ENCODE data around the gene TAOK3. TPM values are rescaled to one million over a fixed set of nuclear protein-coding genes. Genes with fewer than 3 reads are reported as not detected.

Gene TAOK3
- total and polyA plus RNA-seq, 9 of the 15 experiments (the other 6 are each of a cell fraction or from before 2014, with no cell fraction given): 24.3 to 83.5 (median 47.1) TPM

GRCh38 chr12:118357257-118358007 is 15.3 kb downstream of the TAOK3 start (continued):
- TF ChIP-seq RBM25 (IDR thresholded peaks at IDR 0.05; ENCODE audit: low read depth, low read length, severe bottlenecking) (peak; percentile 8), MAFG (tag; conservative IDR thresholded peaks at IDR 0.05) (peak; percentile 28; the same call in 1 of the 2 replicates), DNMT1 (IDR thresholded peaks at IDR 0.05) (no peak), SLC30A9 (CRISPR knock-in tag; IDR thresholded peaks at IDR 0.05) (no peak), ZBTB1 (CRISPR knock-in tag; IDR thresholded peaks at IDR 0.05; ENCODE audit: borderline replicate concordance, low read depth) (no peak), SFPQ (IDR thresholded peaks at IDR 0.05; ENCODE audit: low read depth, low read length) (no peak), ZNF79 (CRISPR knock-in tag; IDR thresholded peaks at IDR 0.05; ENCODE audit: low read depth) (no peak), ZNF217 (CRISPR knock-in tag; IDR thresholded peaks at IDR 0.05) (no peak), EWSR1 (IDR thresholded peaks at IDR 0.05; ENCODE audit: borderline replicate concordance, low read depth, partially characterized antibody) (no peak), ZMIZ1 (IDR thresholded peaks at IDR 0.05; ENCODE audit: low read depth in 2 of 2, low read length in 2 of 2) (no peak), ADNP (tag; IDR thresholded peaks at IDR 0.05) (peak; percentile 97), RAD51 (IDR thresholded peaks at IDR 0.05; ENCODE audit: borderline replicate concordance, low read depth) (peak; percentile 61; the same call in 1 of the 2 replicates), IFI16 (CRISPR knock-in tag; IDR thresholded peaks at IDR 0.05) (no peak), GTF2B (IDR thresholded peaks at IDR 0.05; ENCODE audit: extremely low read depth, insufficient read length) (no peak), RB1 (IDR thresholded peaks at IDR 0.05; ENCODE audit: low read depth) (no peak), CHD2 (IDR thresholded peaks at IDR 0.05; ENCODE audit: low read depth, low read length) (no peak), NFATC3 (IDR thresholded peaks at IDR 0.05) (no peak), FOXM1 (IDR thresholded peaks at IDR 0.05; ENCODE audit: low read depth) (peak; percentile 35; the same call in 1 of the 2 replicates), FOXM1 (CRISPR knock-in tag; IDR thresholded peaks at IDR 0.05; ENCODE audit: low read depth) (no peak), EZH2 (IDR thresholded peaks at IDR 0.05; ENCODE audit: borderline replicate concordance, low read depth, low read length) (no peak)

Measured in K562 (cell line).